ENCODE data around the gene DMTF1.

GRCh38 chr7:87105401-87105800, 46.9 kb upstream of the DMTF1 start:
- TF ChIP-seq CTCF (optimal IDR thresholded peaks at IDR 0.05 in 1 of 3, IDR thresholded peaks at IDR 0.05 in 1 of 3, conservative IDR thresholded peaks at IDR 0.05 in 1 of 3; ENCODE audit: extremely low read depth in 1 of 3, insufficient read depth in 2 of 3, low read length in 3 of 3) (no peak), EZH2 (IDR thresholded peaks at IDR 0.05; ENCODE audit: low read length) (no peak)
